ENCODE measurements around the gene ADPRH.

DNA sequence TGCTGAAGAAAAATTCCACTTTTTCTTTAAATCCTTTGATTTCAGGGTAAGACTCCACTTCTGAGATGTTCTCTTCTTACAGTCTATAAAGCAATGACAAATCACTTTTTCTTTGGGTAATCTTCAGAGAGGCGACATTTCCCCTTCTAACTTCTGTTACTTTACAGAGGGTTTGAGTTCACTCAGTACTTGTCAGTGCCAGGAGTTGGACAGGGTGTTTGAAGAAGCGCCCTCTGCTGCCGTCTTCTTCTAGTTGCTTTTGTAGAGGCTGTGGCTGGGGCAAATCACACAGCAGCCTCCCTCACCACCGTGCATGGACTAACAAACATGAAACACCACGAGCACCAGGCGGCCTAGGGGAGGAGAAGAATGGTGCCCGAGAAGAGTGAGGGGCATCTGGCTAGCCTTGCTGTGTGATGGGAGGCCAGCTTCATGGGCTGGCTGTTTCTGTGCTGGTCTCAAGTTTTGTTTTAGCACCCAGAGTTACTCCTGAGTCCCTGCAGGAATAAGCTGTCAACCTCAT lies 19.8 kb upstream of the ADPRH start, which contains the start of gene CD80:
- TF ChIP-seq, protein P1, sequence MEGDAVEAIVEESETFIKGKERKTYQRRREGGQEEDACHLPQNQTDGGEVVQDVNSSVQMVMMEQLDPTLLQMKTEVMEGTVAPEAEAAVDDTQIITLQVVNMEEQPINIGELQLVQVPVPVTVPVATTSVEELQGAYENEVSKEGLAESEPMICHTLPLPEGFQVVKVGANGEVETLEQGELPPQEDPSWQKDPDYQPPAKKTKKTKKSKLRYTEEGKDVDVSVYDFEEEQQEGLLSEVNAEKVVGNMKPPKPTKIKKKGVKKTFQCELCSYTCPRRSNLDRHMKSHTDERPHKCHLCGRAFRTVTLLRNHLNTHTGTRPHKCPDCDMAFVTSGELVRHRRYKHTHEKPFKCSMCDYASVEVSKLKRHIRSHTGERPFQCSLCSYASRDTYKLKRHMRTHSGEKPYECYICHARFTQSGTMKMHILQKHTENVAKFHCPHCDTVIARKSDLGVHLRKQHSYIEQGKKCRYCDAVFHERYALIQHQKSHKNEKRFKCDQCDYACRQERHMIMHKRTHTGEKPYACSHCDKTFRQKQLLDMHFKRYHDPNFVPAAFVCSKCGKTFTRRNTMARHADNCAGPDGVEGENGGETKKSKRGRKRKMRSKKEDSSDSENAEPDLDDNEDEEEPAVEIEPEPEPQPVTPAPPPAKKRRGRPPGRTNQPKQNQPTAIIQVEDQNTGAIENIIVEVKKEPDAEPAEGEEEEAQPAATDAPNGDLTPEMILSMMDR (IDR thresholded peaks at IDR 0.05) = peak in 3 of 6 experiments; percentile 37 to 44 (median 37)
- TF ChIP-seq POLR2A (IDR thresholded peaks at IDR 0.05) = no peak
